Measurements from ENCODE around the gene ARID3A.
A peak's percentile ranks its signal among the peaks of the same experiment; 100 is the strongest.
"Not testable (repeated sequence)": the region's sequence is repeated elsewhere in the genome, so short reads cannot be mapped to it uniquely, and the experiment has no call there.

The ARID3A gene

GRCh38 chr19:887599-887998 is 38.2 kb upstream of the ARID3A start:
- Mint-ChIP-seq H3K9me3 (ENCODE audit: low read depth) (no peaks in the 10 kb centered on the region), H3K4me3 (no peak overlapping the region), H3K27ac (peak overlapping the region; percentile 64), H3K36me3 (no peaks in the 10 kb centered on the region), H3K4me1 (ENCODE audit: low read depth) (peaks cover 27% of the 10 kb centered on the region), H3K27me3 (no peaks in the 10 kb centered on the region)

DNA sequence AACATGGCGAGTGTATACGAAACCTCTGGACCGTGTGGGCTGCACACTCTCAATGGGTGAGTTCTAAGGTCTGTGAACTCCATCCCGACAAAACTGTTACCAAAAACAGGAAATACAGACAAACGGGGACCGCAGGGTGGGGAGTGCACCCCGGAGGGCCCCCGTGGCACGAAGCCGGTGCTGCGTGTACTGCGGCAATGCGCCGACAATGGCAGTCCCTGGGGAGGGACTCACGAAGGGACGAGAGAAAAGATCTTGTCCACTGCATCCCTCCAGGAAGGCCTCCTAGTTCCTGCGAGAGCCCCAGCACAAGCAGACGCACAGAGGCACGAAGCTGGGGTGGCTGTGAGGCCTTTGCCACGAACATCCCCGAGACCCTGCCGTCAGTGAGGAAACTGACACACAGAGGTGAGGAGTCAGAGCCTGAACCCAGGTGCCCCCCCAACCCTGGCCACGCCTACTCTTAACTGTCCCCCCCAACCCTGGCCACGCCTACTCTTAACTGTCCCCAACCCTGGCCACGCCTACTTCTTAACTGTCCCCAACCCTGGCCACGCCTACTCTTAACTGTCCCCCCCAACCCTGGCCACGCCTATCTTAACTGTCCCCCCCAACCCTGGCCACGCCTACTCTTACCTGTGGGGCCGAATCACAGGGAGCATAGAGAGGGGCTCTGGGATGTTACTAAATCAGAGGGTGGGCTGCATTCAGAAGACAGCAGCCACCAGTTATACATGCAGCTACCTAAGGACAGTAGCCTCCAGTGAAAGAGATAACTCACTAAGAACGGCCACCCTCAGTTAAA is 37.1 kb upstream of the ARID3A start:
- H3K9me3 Mint-ChIP-seq (ENCODE audit: low read depth) = no peaks in the 10 kb centered on the region
- H3K27ac Mint-ChIP-seq = peak overlapping the region; percentile 70
- H3K27me3 Mint-ChIP-seq = no peaks in the 10 kb centered on the region
- no peaks in the 10 kb centered on the region for H3K36me3 Mint-ChIP-seq
- peaks cover 27% of the 10 kb centered on the region for H3K4me1 Mint-ChIP-seq (ENCODE audit: low read depth)
- H3K4me3 Mint-ChIP-seq = peak overlapping the region; percentile 44

GRCh38 chr19:889662-890295 is 36.1 kb upstream of the ARID3A start:
- Mint-ChIP-seq H3K27me3 (no peaks in the 10 kb centered on the region), H3K4me1 (ENCODE audit: low read depth) (peaks cover 27% of the 10 kb centered on the region), H3K4me3 (peak overlapping the region; percentile 41), H3K9me3 (ENCODE audit: low read depth) (no peaks in the 10 kb centered on the region), H3K36me3 (no peaks in the 10 kb centered on the region), H3K27ac (peak overlapping the region; percentile 22)

DNA sequence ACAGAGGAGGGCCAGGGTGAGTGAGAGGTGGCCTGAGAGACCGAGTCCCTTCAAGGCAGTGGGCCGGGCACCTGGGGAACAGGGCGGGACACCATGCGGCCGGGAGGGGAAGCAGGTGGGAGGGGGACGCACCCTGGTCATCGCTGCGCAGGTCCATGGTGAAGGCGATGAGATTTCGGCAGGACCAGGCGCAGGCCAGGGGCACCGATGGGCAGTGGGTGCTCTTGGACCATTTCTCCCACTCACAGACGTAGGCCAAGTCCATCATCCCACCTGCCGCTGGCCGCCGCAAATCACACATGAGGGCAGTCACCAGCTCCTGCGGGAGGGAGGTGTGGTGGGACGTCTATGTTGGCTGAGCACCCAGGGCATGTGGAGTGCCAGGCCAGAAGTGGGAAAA is 35.0 kb upstream of the ARID3A start:
- H3K27me3 Mint-ChIP-seq = no peaks in the 10 kb centered on the region
- H3K36me3 Mint-ChIP-seq = no peaks in the 10 kb centered on the region
- H3K4me1 Mint-ChIP-seq (ENCODE audit: low read depth) = peaks cover 28% of the 10 kb centered on the region
- H3K9me3 Mint-ChIP-seq (ENCODE audit: low read depth) = no peaks in the 10 kb centered on the region
- no peak overlapping the region for H3K27ac Mint-ChIP-seq
- peak overlapping the region; percentile 76 for H3K4me3 Mint-ChIP-seq

DNA sequence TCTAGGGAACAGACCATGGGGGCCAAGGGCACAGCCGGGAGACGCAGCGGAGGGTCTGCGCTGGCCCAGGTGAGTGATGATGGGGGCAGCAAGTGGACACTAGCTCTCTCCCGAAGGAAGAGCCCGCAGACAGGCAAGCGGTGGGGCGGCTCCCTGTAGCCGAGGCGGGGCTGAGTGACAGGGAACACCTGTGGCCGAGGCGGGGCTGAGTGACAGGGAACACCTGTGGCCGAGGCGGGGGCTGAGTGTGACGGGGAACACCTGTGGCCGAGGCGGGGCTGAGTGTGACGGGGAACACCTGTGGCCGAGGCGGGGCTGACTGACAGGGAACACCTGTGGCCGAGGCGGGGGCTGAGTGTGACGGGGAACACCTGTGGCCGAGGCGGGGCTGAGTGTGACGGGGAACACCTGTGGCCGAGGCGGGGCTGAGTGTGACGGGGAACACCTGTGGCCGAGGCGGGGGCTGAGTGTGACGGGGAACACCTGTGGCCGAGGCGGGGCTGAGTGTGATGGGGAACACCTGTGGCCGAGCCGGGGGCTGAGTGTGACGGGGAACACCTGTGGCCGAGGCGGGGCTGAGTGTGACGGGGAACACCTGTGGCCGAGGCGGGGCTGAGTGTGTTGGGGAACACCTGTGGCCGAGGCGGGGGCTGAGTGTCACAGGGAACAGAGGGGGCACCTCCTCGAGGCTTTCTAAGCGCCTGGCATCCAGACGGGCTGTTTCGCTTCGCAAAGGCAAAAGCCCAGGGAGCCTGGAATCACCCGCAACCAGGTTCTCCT is 34.2 kb upstream of the ARID3A start:
- H3K27me3 Mint-ChIP-seq; H3K9me3 Mint-ChIP-seq (ENCODE audit: low read depth); H3K27ac Mint-ChIP-seq; H3K36me3 Mint-ChIP-seq: not testable (repeated sequence)
- peak overlapping the region; percentile 81 for H3K4me3 Mint-ChIP-seq
- peaks cover 28% of the 10 kb centered on the region for H3K4me1 Mint-ChIP-seq (ENCODE audit: low read depth)

- Mint-ChIP-seq H3K4me3 (peak overlapping the region; percentile 81), H3K36me3 (no peaks in the 10 kb centered on the region), H3K9me3 (ENCODE audit: low read depth) (no peaks in the 10 kb centered on the region), H3K27me3 (no peaks in the 10 kb centered on the region), H3K27ac (peak overlapping the region; percentile 68), H3K4me1 (ENCODE audit: low read depth) (peaks cover 24% of the 10 kb centered on the region)
Observed at GRCh38 chr19:892243-892893, 33.5 kb upstream of the ARID3A start.

DNA sequence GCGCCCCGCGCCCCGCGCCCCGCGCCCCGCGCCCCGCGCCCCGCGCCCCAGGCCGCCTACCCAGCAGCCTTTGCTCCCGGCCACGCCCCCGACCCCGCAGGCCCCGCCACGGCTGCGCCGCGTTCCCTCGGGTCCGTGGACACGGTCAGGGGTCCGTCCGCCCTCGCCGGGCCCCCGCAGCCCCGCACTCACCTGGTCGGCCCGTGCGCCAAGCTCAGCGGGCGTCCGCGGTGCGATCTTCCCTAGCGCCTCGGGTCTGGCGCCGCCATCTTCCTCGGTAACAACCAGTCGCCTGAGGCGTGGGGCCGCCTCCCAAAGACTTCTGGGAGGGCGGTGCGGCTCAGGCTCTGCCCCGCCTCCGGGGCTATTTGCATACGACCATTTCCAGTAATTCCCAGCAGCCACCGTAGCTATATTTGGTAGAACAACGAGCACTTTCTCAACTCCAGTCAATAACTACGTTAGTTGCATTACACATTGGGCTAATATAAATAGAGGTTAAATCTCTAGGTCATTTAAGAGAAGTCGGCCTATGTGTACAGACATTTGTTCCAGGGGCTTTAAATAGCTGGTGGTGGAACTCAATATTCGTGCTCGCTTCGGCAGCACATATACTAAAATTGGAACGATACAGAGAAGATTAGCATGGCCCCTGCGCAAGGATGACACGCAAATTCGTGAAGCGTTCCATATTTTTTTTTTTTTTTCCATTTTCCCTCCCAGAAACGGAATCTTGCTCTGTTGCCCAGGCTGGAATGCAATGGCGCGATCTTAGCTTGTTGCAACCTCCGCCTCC is 32.7 kb upstream of the ARID3A start, which contains the start of the genes MED16 and RNU6-9:
Gene MED16, minus strand, starts transcription at position 294 of the 796 bp plus-strand sequence. CDS start 2,056 bp downstream, outside the sequence.
Gene RNU6-9, plus strand, starts transcription at position 591 of the 796 bp plus-strand sequence.
- Mint-ChIP-seq H3K36me3 (no peaks in the 10 kb centered on the region), H3K9me3 (ENCODE audit: low read depth) (no peaks in the 10 kb centered on the region), H3K4me3 (peak within 1 kb of the TSS; percentile 92), H3K4me1 (ENCODE audit: low read depth) (peaks cover 21% of the 10 kb centered on the region), H3K27me3 (no peaks in the 10 kb centered on the region), H3K27ac (peak within 1 kb of the TSS; percentile 99)

GRCh38 chr19:896434-896833 is 29.4 kb upstream of the ARID3A start:
- Mint-ChIP-seq H3K36me3 (no peaks in the 10 kb centered on the region), H3K9me3 (ENCODE audit: low read depth) (no peaks in the 10 kb centered on the region), H3K27ac (no peak overlapping the region), H3K4me1 (ENCODE audit: low read depth) (peaks cover 3% of the 10 kb centered on the region), H3K4me3 (no peak overlapping the region), H3K27me3 (no peaks in the 10 kb centered on the region)

DNA sequence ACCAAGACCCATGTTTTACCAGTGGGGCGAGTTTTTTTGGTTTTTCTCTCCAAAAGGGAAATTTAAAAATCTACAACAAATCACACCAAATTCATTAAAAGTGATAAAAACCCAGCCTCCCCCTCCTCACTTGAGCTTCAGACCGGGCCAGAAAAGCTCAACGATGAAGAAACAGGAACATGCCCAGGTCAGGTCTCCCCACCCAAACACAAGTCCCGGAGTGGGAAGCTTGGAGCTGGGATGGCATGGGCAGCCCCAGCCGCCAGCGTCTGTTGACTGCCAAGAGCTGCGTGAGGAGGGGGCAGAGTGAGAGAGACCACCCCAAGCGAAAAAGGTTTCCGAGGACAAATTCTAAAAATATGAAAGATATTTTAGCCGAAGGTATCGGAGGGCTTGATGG is 28.8 kb upstream of the ARID3A start:
- no peaks in the 10 kb centered on the region for H3K36me3 Mint-ChIP-seq

GRCh38 chr19:897442-898039 is 28.3 kb upstream of the ARID3A start:
- no peaks in the 10 kb centered on the region for H3K36me3 Mint-ChIP-seq
- H3K4me1 Mint-ChIP-seq (ENCODE audit: low read depth) = peaks cover 4% of the 10 kb centered on the region
- H3K9me3 Mint-ChIP-seq (ENCODE audit: low read depth) = no peaks in the 10 kb centered on the region
- H3K4me3 Mint-ChIP-seq = no peak overlapping the region
- H3K27ac Mint-ChIP-seq = no peak overlapping the region
- H3K27me3 Mint-ChIP-seq = no peaks in the 10 kb centered on the region

More for the DNA sequence above, 28.8 kb upstream of the ARID3A start:
- H3K4me1 Mint-ChIP-seq (ENCODE audit: low read depth) = peaks cover 3% of the 10 kb centered on the region
- H3K9me3 Mint-ChIP-seq (ENCODE audit: low read depth) = no peaks in the 10 kb centered on the region
- no peak overlapping the region for H3K4me3 Mint-ChIP-seq
- no peaks in the 10 kb centered on the region for H3K27me3 Mint-ChIP-seq
- no peak overlapping the region for H3K27ac Mint-ChIP-seq

- Mint-ChIP-seq H3K4me3 (no peak overlapping the region), H3K27ac (no peak overlapping the region), H3K4me1 (ENCODE audit: low read depth) (peaks cover 4% of the 10 kb centered on the region), H3K36me3 (no peaks in the 10 kb centered on the region), H3K27me3 (no peaks in the 10 kb centered on the region), H3K9me3 (ENCODE audit: low read depth) (no peaks in the 10 kb centered on the region)
Observed at GRCh38 chr19:898663-899062, 27.2 kb upstream of the ARID3A start.

DNA sequence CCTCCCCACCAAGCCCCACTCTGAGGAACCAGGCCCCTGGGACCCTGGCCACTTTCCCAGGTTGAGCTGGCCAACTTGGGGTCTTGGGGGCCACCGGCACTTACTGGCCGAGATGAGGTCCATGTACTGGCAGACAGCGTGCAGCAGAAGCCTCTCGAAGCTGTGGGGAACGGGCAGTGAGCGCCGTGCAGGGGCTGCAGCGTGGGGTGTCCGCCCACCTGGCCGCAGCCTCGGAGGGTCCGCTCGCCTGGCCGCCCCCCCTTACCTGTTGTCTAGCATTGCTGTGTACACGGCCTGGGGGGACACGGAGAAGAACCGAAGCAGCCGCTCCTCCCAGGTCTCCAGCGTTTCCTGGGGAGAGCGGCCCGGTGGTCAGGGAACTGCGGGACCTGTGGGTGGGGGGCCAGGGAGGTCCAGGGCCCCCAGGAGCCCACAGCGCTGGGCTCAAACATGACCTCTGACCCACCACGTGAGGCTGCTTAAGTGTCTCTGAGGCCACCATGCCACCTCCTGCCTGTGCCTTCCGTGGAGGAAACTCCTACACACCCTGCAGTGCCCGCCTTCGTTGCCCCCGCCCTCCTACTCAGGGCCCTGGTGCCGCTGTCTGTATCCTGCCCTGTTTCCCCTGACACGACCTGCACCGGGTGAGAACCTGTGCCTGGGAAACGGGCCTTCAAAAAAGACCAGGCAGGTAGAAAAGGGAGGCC is 26.3 kb upstream of the ARID3A start:
- H3K4me3 Mint-ChIP-seq = no peak overlapping the region
- peaks cover 9% of the 10 kb centered on the region for H3K4me1 Mint-ChIP-seq (ENCODE audit: low read depth)
- H3K9me3 Mint-ChIP-seq (ENCODE audit: low read depth) = no peaks in the 10 kb centered on the region
- no peak overlapping the region for H3K27ac Mint-ChIP-seq
- H3K27me3 Mint-ChIP-seq = no peaks in the 10 kb centered on the region
- no peaks in the 10 kb centered on the region for H3K36me3 Mint-ChIP-seq

- no peaks in the 10 kb centered on the region for H3K27me3 Mint-ChIP-seq
- H3K27ac Mint-ChIP-seq = no peak overlapping the region
- H3K4me1 Mint-ChIP-seq (ENCODE audit: low read depth) = peaks cover 13% of the 10 kb centered on the region
- H3K9me3 Mint-ChIP-seq (ENCODE audit: low read depth) = no peaks in the 10 kb centered on the region
- no peaks in the 10 kb centered on the region for H3K36me3 Mint-ChIP-seq
- no peak overlapping the region for H3K4me3 Mint-ChIP-seq
Observed at GRCh38 chr19:900043-900301, 25.9 kb upstream of the ARID3A start.

Measured in activated naive CD8-positive, alpha-beta T cell (primary cell).